IMR-90 (cell line): ENCODE data around the gene GPRIN2. TPM values are rescaled to one million over a fixed set of nuclear protein-coding genes. Genes with fewer than 3 reads are reported as not detected.
A peak's percentile ranks its signal among the peaks of the same experiment; 100 is the strongest.

Experiments used
- ATAC-seq: fragments of 200-7000 bp; cut with Tn5 transposase; 2 replicates; pipeline ENCODE4 v1.9.1; 2020; ENCODE audit warnings: low read depth, mild to moderate bottlenecking, moderate library complexity
- BruUV-seq: library from RNA; stranded (reverse); fragments of 400-500 nt; replicated peaks from 2 replicates; lab custom pipeline; 2021; lab: Mats Ljungman, UMichigan
- CTCF ChIA-PET: fragments of 300-600 bp; formaldehyde crosslinking; extraction: SDS; loops from one replicate; lab custom pipeline; 2021; ENCODE audit warnings: antibody characterized with exemption; lab: Yijun Ruan, JAX
- POLR2A ChIA-PET: fragments of 300-600 bp; sonication (Branson Sonifier 250); formaldehyde crosslinking; loops from one replicate; lab custom pipeline; 2022; ENCODE audit warnings: antibody characterized with exemption; ENCODE audit not compliant: unreplicated experiment; lab: Charles Lee
- DNase-seq: peaks from one replicate; pipeline ENCODE4 v3.0.0; 2013
- H2AFZ ChIP-seq: replicated peaks from 2 replicates; pipeline ENCODE3; 2013; ENCODE audit warnings: low read length, mild to moderate bottlenecking; ENCODE audit not compliant: poor library complexity
- H2AK5ac ChIP-seq: 2 replicates; pipeline ENCODE4 v1.6.1; 2013; ENCODE audit warnings: low read depth, low read length, inconsistent platforms
- H2AK9ac ChIP-seq: replicated peaks from 2 replicates; pipeline ENCODE3; 2013; ENCODE audit warnings: mild to moderate bottlenecking, low read depth, low read length, moderate library complexity; ENCODE audit not compliant: poor library complexity
- H2BK120ac ChIP-seq: 2 replicates; pipeline ENCODE4 v1.6.1; 2013; ENCODE audit warnings: low read depth, low read length, inconsistent platforms
- H2BK15ac ChIP-seq: 3 replicates; pipeline ENCODE4 v1.6.1; 2013; ENCODE audit warnings: low read depth, low read length, inconsistent platforms
- H2BK20ac ChIP-seq: 2 replicates; pipeline ENCODE4 v1.6.1; 2013; ENCODE audit warnings: low read depth, mild to moderate bottlenecking, inconsistent platforms, low read length, moderate library complexity
- H2BK5ac ChIP-seq: 2 replicates; pipeline ENCODE4 v1.6.1; 2013; ENCODE audit warnings: mild to moderate bottlenecking, low read depth, low read length, inconsistent platforms; ENCODE audit not compliant: poor library complexity, severe bottlenecking
- H3K14ac ChIP-seq: replicated peaks from 2 replicates; pipeline ENCODE4 v1.6.1; 2013; ENCODE audit warnings: low read depth, low read length, inconsistent platforms
- H3K18ac ChIP-seq: 2 replicates; pipeline ENCODE4 v1.6.1; 2013; ENCODE audit warnings: low read depth, low read length, control low read depth
- H3K23ac ChIP-seq: 2 replicates; pipeline ENCODE4 v1.6.1; 2013; ENCODE audit warnings: low read depth, low read length, inconsistent platforms
- H3K27ac ChIP-seq: 2 replicates; pipeline ENCODE4 v1.5.1; 2013; ENCODE audit warnings: mild to moderate bottlenecking, control low read depth, low read length; ENCODE audit not compliant: insufficient read depth
- H3K27me3 ChIP-seq: 2 replicates; pipeline ENCODE4 v1.6.1; 2013; ENCODE audit warnings: low read length; ENCODE audit not compliant: control insufficient read depth, insufficient read depth
- H3K36me3 ChIP-seq: 2 replicates; pipeline ENCODE4 v1.6.1; 2013; ENCODE audit warnings: low read length, mixed read lengths; ENCODE audit not compliant: control insufficient read depth, insufficient read depth
- H3K4ac ChIP-seq: 2 replicates; pipeline ENCODE4 v1.6.1; 2013; ENCODE audit warnings: low read depth, low read length, inconsistent platforms
- H3K4me1 ChIP-seq: 2 replicates; pipeline ENCODE4 v1.6.1; 2013; ENCODE audit warnings: low read length, mixed read lengths; ENCODE audit not compliant: control insufficient read depth, insufficient read depth
- H3K4me2 ChIP-seq: 2 replicates; pipeline ENCODE4 v1.6.1; 2013; ENCODE audit warnings: low read depth, mild to moderate bottlenecking, control low read depth, low read length, moderate library complexity
- H3K4me3 ChIP-seq: 2 replicates; pipeline ENCODE4 v1.5.1; 2013; ENCODE audit warnings: low read depth, mild to moderate bottlenecking, control low read depth, low read length, moderate library complexity; ENCODE audit not compliant: insufficient read depth
- H3K56ac ChIP-seq: 2 replicates; pipeline ENCODE4 v1.6.1; 2013; ENCODE audit warnings: low read length, inconsistent platforms; ENCODE audit not compliant: insufficient read depth; ENCODE audit errors: extremely low read depth
- H3K79me1 ChIP-seq, 2 experiments: 2 replicates each; pipeline ENCODE4 v1.6.1; 2013; ENCODE audit warnings: low read length in 2 of 2, inconsistent platforms in 1 of 2, low read depth in 1 of 2
- H3K9ac ChIP-seq: 2 replicates; pipeline ENCODE4 v1.6.1; 2013; ENCODE audit warnings: low read depth, low read length, control low read depth
- H3K9me1 ChIP-seq: 2 replicates; pipeline ENCODE4 v1.6.1; 2013; ENCODE audit warnings: low read length, inconsistent platforms; ENCODE audit not compliant: insufficient read depth
- H3K9me3 ChIP-seq: 2 replicates; pipeline ENCODE4 v1.6.1; 2013; ENCODE audit warnings: low read length; ENCODE audit not compliant: control insufficient read depth, insufficient read depth
- H4K20me1 ChIP-seq: 2 replicates; pipeline ENCODE4 v1.6.1; 2013; ENCODE audit warnings: low read length, inconsistent platforms; ENCODE audit not compliant: insufficient read depth
- H4K5ac ChIP-seq: 2 replicates; pipeline ENCODE4 v1.6.1; 2013; ENCODE audit warnings: mild to moderate bottlenecking, low read depth, low read length, control low read depth
- H4K8ac ChIP-seq, 2 experiments: 2 replicates each; pipeline ENCODE4 v1.6.1; 2013; ENCODE audit warnings: low read depth in 2 of 2, low read length in 2 of 2, control low read depth in 1 of 2, inconsistent platforms in 1 of 2
- H4K91ac ChIP-seq: 2 replicates; pipeline ENCODE4 v1.6.1; 2013; ENCODE audit warnings: low read depth, low read length, inconsistent platforms; ENCODE audit not compliant: insufficient read depth
- BHLHE40 ChIP-seq: fragments of 150-350 bp; IDR thresholded peaks from 2 replicates; pipeline ENCODE4 v1.6.1; 2016; ENCODE audit warnings: mild to moderate bottlenecking, low read depth, low read length
- CEBPB ChIP-seq: IDR thresholded peaks from 2 replicates; pipeline ENCODE4 v1.6.1; 2012; ENCODE audit warnings: low read depth, low read length, improper control_type of control experiment
- FOS ChIP-seq: fragments of 150-350 bp; IDR thresholded peaks from 2 replicates; pipeline ENCODE4 v1.6.1; 2016; ENCODE audit warnings: low read depth, low read length
- MAFK ChIP-seq: IDR thresholded peaks from 2 replicates; pipeline ENCODE4 v1.6.1; 2012; ENCODE audit warnings: low read depth, low read length, improper control_type of control experiment
- MAZ ChIP-seq: IDR thresholded peaks from 2 replicates; pipeline ENCODE4 v1.6.1; 2012; ENCODE audit warnings: low read depth, mild to moderate bottlenecking, low read length, improper control_type of control experiment, moderate library complexity, borderline replicate concordance
- MXI1 ChIP-seq: IDR thresholded peaks from 2 replicates; pipeline ENCODE4 v1.6.1; 2012; ENCODE audit warnings: low read depth, mild to moderate bottlenecking, low read length, moderate library complexity, borderline replicate concordance
- NFE2L2 ChIP-seq: fragments of 150-350 bp; IDR thresholded peaks from 2 replicates; pipeline ENCODE4 v1.6.1; 2016; ENCODE audit warnings: low read depth, mild to moderate bottlenecking, low read length
- RAD21 ChIP-seq: IDR thresholded peaks from 2 replicates; pipeline ENCODE4 v1.6.1; 2012; ENCODE audit warnings: low read length, improper control_type of control experiment
- RFX5 ChIP-seq: IDR thresholded peaks from 2 replicates; pipeline ENCODE4 v1.8.0; 2012; ENCODE audit warnings: low read depth, mild to moderate bottlenecking, low read length, moderate library complexity
- SMC3 ChIP-seq: fragments of 150-350 bp; IDR thresholded peaks from 2 replicates; pipeline ENCODE4 v1.6.1; 2016; ENCODE audit warnings: low read depth, mild to moderate bottlenecking, antibody characterized with exemption, low read length, moderate library complexity
- WGBS, 2 experiments: methylation state at CpG; one replicate each; pipeline versions ENCODE4 v1.1.5 to v1.1.7; 2013; ENCODE audit warnings: missing lambda C conversion rate in 2 of 2; ENCODE audit not compliant: insufficient read length in 1 of 2; ENCODE audit errors: extremely low coverage in 2 of 2; 5-methylcytosine and 5-hydroxymethylcytosine counted together
- dilution Hi-C: fragments of 300-500 bp; cut with HindIII; formaldehyde crosslinking; loops from one replicate; pipeline ENCODE4 v1.14.3; 2018; ENCODE audit warnings: low sequenced_read_pairs; ENCODE audit not compliant: unreplicated experiment
- in situ Hi-C: fragments of 300-500 bp; cut with MboI; formaldehyde crosslinking; loops from 3 replicates; pipeline ENCODE4 v1.14.3; 2019; ENCODE audit warnings: low sequenced_read_pairs, inconsistent platforms, mixed read lengths
- intact Hi-C: fragments of 100-400 bp; cut with micrococcal nuclease; formaldehyde crosslinking; loops from 2 replicates; pipeline ENCODE4 v1.10.0; 2022
- polyA plus RNA-seq, 3 experiments: library from polyadenylated mRNA; depleted of rRNA; stranded (reverse); fragments of >200 nt; gene quantifications; 2 replicates each; pipeline ENCODE4 v1.2.3, GENCODE V29; 2012; ENCODE audit warnings: low replicate concordance in 1 of 3
- total RNA-seq: library from RNA; depleted of rRNA; stranded (reverse); fragments of >200 nt; gene quantifications from 2 replicates; pipeline ENCODE4 v1.2.3, GENCODE V29; 2012
- TF ChIP-seq, protein P1 (sequence below): fragments of 150-350 bp; IDR thresholded peaks from 2 replicates; pipeline ENCODE4 v1.6.1; 2017; ENCODE audit warnings: mild to moderate bottlenecking, antibody characterized with exemption, low read length, low read depth
- TF ChIP-seq, protein P2 (sequence below): fragments of 150-350 bp; IDR thresholded peaks from 2 replicates; pipeline ENCODE4 v1.6.1; 2016; ENCODE audit warnings: low read depth, mild to moderate bottlenecking, low read length, moderate library complexity, borderline replicate concordance
- TF ChIP-seq, protein P3 (sequence below): conservative IDR thresholded peaks from 2 replicates; pipeline ENCODE4 v1.5.1; 2012; ENCODE audit warnings: mild to moderate bottlenecking, low read depth, low read length, improper control_type of control experiment

GPRIN2 gene
- total and polyA plus RNA-seq, 2 of the 4 experiments (the other 2 are of a cell fraction), result under 0.01 TPM; not detected in 1

DNA sequence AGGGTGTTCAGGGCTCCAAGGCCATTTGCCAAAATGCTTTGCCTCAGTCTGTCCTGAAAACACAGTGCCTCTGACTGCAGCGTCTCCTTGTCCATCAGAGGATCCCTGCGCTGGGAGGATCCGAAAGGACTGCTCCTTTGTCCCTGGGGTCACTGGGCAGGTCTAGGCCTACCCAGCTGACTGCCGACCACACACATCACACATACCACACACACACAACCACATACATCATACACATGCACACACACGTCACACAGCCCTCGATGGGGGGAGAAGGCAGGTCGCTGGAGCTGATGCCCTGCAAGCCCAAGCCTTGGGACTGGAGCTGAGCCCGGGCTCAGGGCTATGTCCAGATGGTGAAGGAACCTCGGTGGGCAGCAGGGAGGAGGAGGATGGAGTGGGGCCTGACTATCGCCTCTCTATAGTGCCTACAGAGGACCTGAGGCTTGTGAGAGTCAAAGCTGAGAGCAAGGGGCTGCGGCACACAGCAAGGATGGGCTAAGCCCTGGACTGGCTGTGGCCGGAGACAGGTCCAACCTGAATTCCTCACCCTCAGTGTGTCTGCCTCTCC, 29.1 kb downstream of the GPRIN2 start:
- ChIA-PET CTCF (no interaction called here), POLR2A (no interaction called here)
- peaks cover 25% of the 10 kb centered on the region for H3K4me1 ChIP-seq
- H3K18ac ChIP-seq, result no peak overlapping the region
- dilution Hi-C loops (no loop called here), intact Hi-C loops (no loop called here), in situ Hi-C loops (loop anchor here (25.0 kb wide), 2 partner anchors 885 to 1540 kb away; partner anchors contain the start of gene DEPP1)
- peak overlapping the region; percentile 65 for H3K4ac ChIP-seq
- no peaks in the 10 kb centered on the region for H3K27me3 ChIP-seq
- H3K9ac ChIP-seq, result no peak overlapping the region
- H2AK9ac ChIP-seq, result no peak overlapping the region
- TF ChIP-seq, protein P1, sequence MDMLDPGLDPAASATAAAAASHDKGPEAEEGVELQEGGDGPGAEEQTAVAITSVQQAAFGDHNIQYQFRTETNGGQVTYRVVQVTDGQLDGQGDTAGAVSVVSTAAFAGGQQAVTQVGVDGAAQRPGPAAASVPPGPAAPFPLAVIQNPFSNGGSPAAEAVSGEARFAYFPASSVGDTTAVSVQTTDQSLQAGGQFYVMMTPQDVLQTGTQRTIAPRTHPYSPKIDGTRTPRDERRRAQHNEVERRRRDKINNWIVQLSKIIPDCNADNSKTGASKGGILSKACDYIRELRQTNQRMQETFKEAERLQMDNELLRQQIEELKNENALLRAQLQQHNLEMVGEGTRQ, result no peak
- TF ChIP-seq MAFK, result no peak
- TF ChIP-seq FOS, result no peak
- TF ChIP-seq CEBPB, result no peak
- TF ChIP-seq NFE2L2, result no peak
- TF ChIP-seq BHLHE40, result no peak
- no peak for TF ChIP-seq RFX5
- no peak for TF ChIP-seq MAZ
- TF ChIP-seq, protein P2, sequence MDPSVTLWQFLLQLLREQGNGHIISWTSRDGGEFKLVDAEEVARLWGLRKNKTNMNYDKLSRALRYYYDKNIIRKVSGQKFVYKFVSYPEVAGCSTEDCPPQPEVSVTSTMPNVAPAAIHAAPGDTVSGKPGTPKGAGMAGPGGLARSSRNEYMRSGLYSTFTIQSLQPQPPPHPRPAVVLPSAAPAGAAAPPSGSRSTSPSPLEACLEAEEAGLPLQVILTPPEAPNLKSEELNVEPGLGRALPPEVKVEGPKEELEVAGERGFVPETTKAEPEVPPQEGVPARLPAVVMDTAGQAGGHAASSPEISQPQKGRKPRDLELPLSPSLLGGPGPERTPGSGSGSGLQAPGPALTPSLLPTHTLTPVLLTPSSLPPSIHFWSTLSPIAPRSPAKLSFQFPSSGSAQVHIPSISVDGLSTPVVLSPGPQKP, result no peak
- no peak for TF ChIP-seq RAD21
- no peak for TF ChIP-seq MXI1
- TF ChIP-seq SMC3, result no peak
- TF ChIP-seq, protein P3, sequence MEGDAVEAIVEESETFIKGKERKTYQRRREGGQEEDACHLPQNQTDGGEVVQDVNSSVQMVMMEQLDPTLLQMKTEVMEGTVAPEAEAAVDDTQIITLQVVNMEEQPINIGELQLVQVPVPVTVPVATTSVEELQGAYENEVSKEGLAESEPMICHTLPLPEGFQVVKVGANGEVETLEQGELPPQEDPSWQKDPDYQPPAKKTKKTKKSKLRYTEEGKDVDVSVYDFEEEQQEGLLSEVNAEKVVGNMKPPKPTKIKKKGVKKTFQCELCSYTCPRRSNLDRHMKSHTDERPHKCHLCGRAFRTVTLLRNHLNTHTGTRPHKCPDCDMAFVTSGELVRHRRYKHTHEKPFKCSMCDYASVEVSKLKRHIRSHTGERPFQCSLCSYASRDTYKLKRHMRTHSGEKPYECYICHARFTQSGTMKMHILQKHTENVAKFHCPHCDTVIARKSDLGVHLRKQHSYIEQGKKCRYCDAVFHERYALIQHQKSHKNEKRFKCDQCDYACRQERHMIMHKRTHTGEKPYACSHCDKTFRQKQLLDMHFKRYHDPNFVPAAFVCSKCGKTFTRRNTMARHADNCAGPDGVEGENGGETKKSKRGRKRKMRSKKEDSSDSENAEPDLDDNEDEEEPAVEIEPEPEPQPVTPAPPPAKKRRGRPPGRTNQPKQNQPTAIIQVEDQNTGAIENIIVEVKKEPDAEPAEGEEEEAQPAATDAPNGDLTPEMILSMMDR, result no peak
- ATAC-seq, result no peak
- H3K14ac ChIP-seq, result no peak overlapping the region
- no peak overlapping the region for H2AFZ ChIP-seq
- H3K56ac ChIP-seq, result no peak overlapping the region
- H3K36me3 ChIP-seq, result no peaks in the 10 kb centered on the region
- no TSS peak for BruUV-seq
- H2BK20ac ChIP-seq, result peak overlapping the region; percentile 18; the same call in 1 of the 2 replicates
- peaks cover 0 to 15% of the 10 kb centered on the region in 2 experiments; a peak in 2 of 4 replicates for H3K79me1 ChIP-seq
- no peak overlapping the region for H2BK5ac ChIP-seq
- no peak overlapping the region for H3K27ac ChIP-seq
- H3K9me1 ChIP-seq, result peaks cover 34% of the 10 kb centered on the region
- H2BK120ac ChIP-seq, result peak overlapping the region; percentile 37
- no peak overlapping the region for H4K5ac ChIP-seq
- H3K9me3 ChIP-seq, result no peaks in the 10 kb centered on the region
- H2AK5ac ChIP-seq, result peak overlapping the region; percentile 72
- WGBS, 2 experiments, result 80% methylated on average over 11 of the region's 12 CpGs; no CpG with 5 or more reads in 1 of the 2 experiments
- no peak overlapping the region for H3K4me2 ChIP-seq
- H2BK15ac ChIP-seq, result 0 out of 3 replicates have a peak overlapping the region, but pooled peaks have one; percentile 4
- peak overlapping the region; percentile 41; the same call in 1 of the 2 replicates for H4K91ac ChIP-seq
- DNase-seq, result no peak
- no peaks in the 10 kb centered on the region for H4K20me1 ChIP-seq
- no peak overlapping the region for H4K8ac ChIP-seq
- no peak overlapping the region for H3K23ac ChIP-seq
- no peak overlapping the region for H3K4me3 ChIP-seq
